Measurements from ENCODE around the gene EVA1C. TPM values are rescaled to one million over a fixed set of nuclear protein-coding genes. Genes with fewer than 3 reads are reported as not detected.

EVA1C gene
- total RNA-seq, 1 experiment from 2014 or later, result 16.1 TPM

- TF ChIP-seq EZH2phosphoT487 (IDR thresholded peaks at IDR 0.05; ENCODE audit: borderline replicate concordance, low read length), result no peak
- no peak for TF ChIP-seq EZH2 (IDR thresholded peaks at IDR 0.05; ENCODE audit: low read length, unreplicated experiment)
- no peak for TF ChIP-seq CTCF (conservative IDR thresholded peaks at IDR 0.05; ENCODE audit: low read depth, low read length)
- H3K36me3 ChIP-seq (ENCODE audit: low read depth, low read length), result no peaks in the 10 kb centered on the region
- POLR2A ChIA-PET (ENCODE audit: unreplicated experiment), result no interaction called here
- intact Hi-C loops (cut with micrococcal nuclease), result no loop called here
- ATAC-seq (no peak), DNase-seq (no peak)
- no peaks in the 10 kb centered on the region for H3K79me2 ChIP-seq (ENCODE audit: low read length)
- no TSS peak for BruUV-seq (replicated peaks)
- H3K9ac ChIP-seq (ENCODE audit: low read length), result no peak overlapping the region
- no peaks in the 10 kb centered on the region for H3K9me3 ChIP-seq (ENCODE audit: low read length)
- no peak overlapping the region for H3K4me2 ChIP-seq (ENCODE audit: low read length)
- H3K9me2 ChIP-seq (replicated peaks; ENCODE audit: low read length), result no peaks in the 10 kb centered on the region
- H2AFZ ChIP-seq (ENCODE audit: low read length), result no peak overlapping the region
- H3K4me3 ChIP-seq (ENCODE audit: low read length), result no peak overlapping the region
- peaks cover 11% of the 10 kb centered on the region; the same call in 1 of the 2 replicates for H3K4me1 ChIP-seq (ENCODE audit: insufficient read depth, low read length)
- no peaks in the 10 kb centered on the region for H3F3A ChIP-seq (ENCODE audit: low read length, unreplicated experiment)
- no peak overlapping the region for H3K27ac ChIP-seq (ENCODE audit: low read length)
- no peaks in the 10 kb centered on the region for H3K27me3 ChIP-seq (ENCODE audit: low read length)
- H4K20me1 ChIP-seq (ENCODE audit: low read length), result no peaks in the 10 kb centered on the region
- CTCF ChIA-PET, result interaction anchor here (0.7 kb wide), 1 partner anchor 8 kb away, joined by 3 read pairs; no protein-coding TSS in a partner anchor
These were observed 111.0 kb downstream of the EVA1C start for GRCh38 chr21:32523463-32523862.

- DNase-seq (no peak), ATAC-seq (peak; percentile 21)
- POLR2A ChIA-PET (ENCODE audit: unreplicated experiment), result no interaction called here
- Histone ChIP-seq H3K79me2 (ENCODE audit: low read length) (no peaks in the 10 kb centered on the region), H3F3A (ENCODE audit: low read length, unreplicated experiment) (no peaks in the 10 kb centered on the region), H3K36me3 (ENCODE audit: low read depth, low read length) (no peaks in the 10 kb centered on the region), H2AFZ (ENCODE audit: low read length) (peak overlapping the region; percentile 36; the same call in 1 of the 2 replicates), H3K9me2 (replicated peaks; ENCODE audit: low read length) (no peaks in the 10 kb centered on the region), H3K9me3 (ENCODE audit: low read length) (no peaks in the 10 kb centered on the region), H3K4me3 (ENCODE audit: low read length) (no peak overlapping the region), H3K9ac (ENCODE audit: low read length) (no peak overlapping the region), H3K4me2 (ENCODE audit: low read length) (no peak overlapping the region), H3K27me3 (ENCODE audit: low read length) (no peaks in the 10 kb centered on the region), H4K20me1 (ENCODE audit: low read length) (no peaks in the 10 kb centered on the region), H3K4me1 (ENCODE audit: insufficient read depth, low read length) (peaks cover 11% of the 10 kb centered on the region; the same call in 1 of the 2 replicates), H3K27ac (ENCODE audit: low read length) (peak overlapping the region; percentile 13; the same call in 1 of the 2 replicates)
- TF ChIP-seq CTCF (conservative IDR thresholded peaks at IDR 0.05; ENCODE audit: low read depth, low read length), result no peak
- no peak for TF ChIP-seq EZH2phosphoT487 (IDR thresholded peaks at IDR 0.05; ENCODE audit: borderline replicate concordance, low read length)
- no peak for TF ChIP-seq EZH2 (IDR thresholded peaks at IDR 0.05; ENCODE audit: low read length, unreplicated experiment)
- CTCF ChIA-PET, result interaction anchor here (0.7 kb wide), 1 partner anchor 7 kb away, joined by 3 read pairs; no protein-coding TSS in a partner anchor
- BruUV-seq (replicated peaks), result no TSS peak
- intact Hi-C loops (cut with micrococcal nuclease), result no loop called here
These were observed 111.6 kb downstream of the EVA1C start for GRCh38 chr21:32523988-32524719.

- no TSS peak for BruUV-seq (replicated peaks)
- Histone ChIP-seq H4K20me1 (ENCODE audit: low read length) (no peaks in the 10 kb centered on the region), H3K79me2 (ENCODE audit: low read length) (no peaks in the 10 kb centered on the region), H3K9me3 (ENCODE audit: low read length) (no peaks in the 10 kb centered on the region), H3K27ac (ENCODE audit: low read length) (no peak overlapping the region), H3K4me1 (ENCODE audit: insufficient read depth, low read length) (peaks cover 11% of the 10 kb centered on the region; the same call in 1 of the 2 replicates), H3K27me3 (ENCODE audit: low read length) (no peaks in the 10 kb centered on the region), H3K36me3 (ENCODE audit: low read depth, low read length) (no peaks in the 10 kb centered on the region), H2AFZ (ENCODE audit: low read length) (no peak overlapping the region), H3K9me2 (replicated peaks; ENCODE audit: low read length) (no peaks in the 10 kb centered on the region), H3K9ac (ENCODE audit: low read length) (no peak overlapping the region), H3F3A (ENCODE audit: low read length, unreplicated experiment) (no peaks in the 10 kb centered on the region), H3K4me2 (ENCODE audit: low read length) (no peak overlapping the region), H3K4me3 (ENCODE audit: low read length) (no peak overlapping the region)
- no peak for ATAC-seq
- intact Hi-C loops (cut with micrococcal nuclease), result no loop called here
- DNase-seq, result no peak
- CTCF ChIA-PET, result no interaction called here
- TF ChIP-seq CTCF (conservative IDR thresholded peaks at IDR 0.05; ENCODE audit: low read depth, low read length) (no peak), EZH2phosphoT487 (IDR thresholded peaks at IDR 0.05; ENCODE audit: borderline replicate concordance, low read length) (no peak), EZH2 (IDR thresholded peaks at IDR 0.05; ENCODE audit: low read length, unreplicated experiment) (no peak)
- POLR2A ChIA-PET (ENCODE audit: unreplicated experiment), result no interaction called here
These were observed 112.8 kb downstream of the EVA1C start for GRCh38 chr21:32525282-32525681.
